K562 (cell line): ENCODE measurements around the gene COASY. TPM values are rescaled to one million over a fixed set of nuclear protein-coding genes. Genes with fewer than 3 reads are reported as not detected.

Source experiments
- BCOR ChIP-seq: fragments of 450-650 bp; IDR thresholded peaks from 2 replicates; pipeline ENCODE4 v1.6.1; 2016
- BHLHE40 ChIP-seq: IDR thresholded peaks from 2 replicates; pipeline ENCODE4 v1.6.1; 2011; ENCODE audit warnings: low read length, improper control_type of control experiment
- CCNT2 ChIP-seq: IDR thresholded peaks from 2 replicates; pipeline ENCODE4 v1.6.1; 2011; ENCODE audit warnings: borderline replicate concordance, low read depth, mild to moderate bottlenecking, moderate library complexity, mixed read lengths, low read length; ENCODE audit not compliant: insufficient read length; ENCODE audit errors: extremely low read depth
- CEBPG ChIP-seq, 3 experiments: fragments of 200-800 bp in 1 of 3; sonication (Bioruptor generic) in 1 of 3; sonication (generic) in 1 of 3; formaldehyde crosslinking in 1 of 3; IDR thresholded peaks in 2 of 3; conservative IDR thresholded peaks in 1 of 3; 2 replicates each; pipeline versions ENCODE4 v1.6.1 to v1.8.0; 2016 to 2022; ENCODE audit warnings: missing compliant biosample characterization in 2 of 3, missing genetic modification characterization in 2 of 3, mild to moderate bottlenecking in 1 of 3, missing genetic modification reagents in 1 of 3
- ETV1 ChIP-seq: fragments of 450-650 bp; conservative IDR thresholded peaks from 2 replicates; pipeline ENCODE4 v1.6.1; 2016; ENCODE audit warnings: missing genetic modification characterization, control low read depth, low read depth, missing compliant biosample characterization
- FOXK2 ChIP-seq, 2 experiments: fragments of 450-650 bp; IDR thresholded peaks in 1 of 2; conservative IDR thresholded peaks in 1 of 2; 2 replicates each; pipeline ENCODE4 v1.6.1; 2016; ENCODE audit warnings: low read depth in 2 of 2, mild to moderate bottlenecking in 1 of 2
- KAT2B ChIP-seq: IDR thresholded peaks from one replicate; pipeline ENCODE4 v1.6.1; 2012; ENCODE audit warnings: low read depth, mild to moderate bottlenecking, control low read depth, inconsistent platforms, low read length, moderate library complexity
- KHSRP ChIP-seq: fragments of 450-650 bp; IDR thresholded peaks from 2 replicates; pipeline ENCODE4 v1.6.1; 2017
- MYNN ChIP-seq, 2 experiments: sonication (generic); formaldehyde crosslinking in 1 of 2; IDR thresholded peaks; 2 replicates each; pipeline versions ENCODE4 v1.5.0 to v1.6.1; 2016 to 2020; ENCODE audit warnings: antibody characterized with exemption in 1 of 2, missing genetic modification reagents in 1 of 2
- NR4A1 ChIP-seq, 2 experiments: fragments of 250-450 bp in 1 of 2; fragments of 450-650 bp in 1 of 2; sonication (Bioruptor Pico) in 1 of 2; IDR thresholded peaks; 2 replicates each; pipeline versions ENCODE4 v1.4.0 to v1.6.1; 2016 to 2020; ENCODE audit warnings: mild to moderate bottlenecking in 2 of 2, missing compliant biosample characterization in 1 of 2, missing genetic modification characterization in 1 of 2, moderate library complexity in 1 of 2
- OTX1 ChIP-seq: fragments of 450-650 bp; formaldehyde crosslinking; IDR thresholded peaks from 2 replicates; pipeline ENCODE4 v1.4.0; 2022; ENCODE audit warnings: mild to moderate bottlenecking
- POLR3A ChIP-seq: IDR thresholded peaks from 2 replicates; pipeline ENCODE4 v1.6.1; 2011; ENCODE audit warnings: borderline replicate concordance, mild to moderate bottlenecking, moderate library complexity; ENCODE audit not compliant: insufficient read length, insufficient read depth; ENCODE audit errors: extremely low read depth
- RBM15 ChIP-seq: fragments of 200-400 bp; formaldehyde crosslinking; IDR thresholded peaks from 2 replicates; pipeline ENCODE4 v1.6.1; 2018; ENCODE audit warnings: mild to moderate bottlenecking, low read length, moderate library complexity; ENCODE audit not compliant: insufficient read depth
- TOE1 ChIP-seq, 2 experiments: fragments of 450-650 bp in 1 of 2; sonication (generic) in 1 of 2; formaldehyde crosslinking in 1 of 2; IDR thresholded peaks; 2 replicates each; pipeline versions ENCODE4 v1.7.1 to v1.8.0; 2016 to 2022; ENCODE audit warnings: borderline replicate concordance in 2 of 2, mild to moderate bottlenecking in 2 of 2, antibody characterized with exemption in 1 of 2, inconsistent platforms in 1 of 2, low read depth in 1 of 2, missing genetic modification reagents in 1 of 2, moderate library complexity in 1 of 2
- TRIM28 ChIP-seq: fragments of 450-650 bp; IDR thresholded peaks from 2 replicates; pipeline ENCODE4 v1.6.1; 2017
- WHSC1 ChIP-seq: IDR thresholded peaks from one replicate; pipeline ENCODE4 v1.6.1; 2012; ENCODE audit warnings: low read length, control low read depth, inconsistent platforms
- ZBTB1 ChIP-seq: sonication (generic); formaldehyde crosslinking; IDR thresholded peaks from 2 replicates; pipeline ENCODE4 v1.8.1; 2023; ENCODE audit warnings: missing genetic modification reagents, low read depth, mild to moderate bottlenecking, borderline replicate concordance
- ZHX1 ChIP-seq: fragments of 150-350 bp; conservative IDR thresholded peaks from 2 replicates; pipeline ENCODE4 v1.6.1; 2014; ENCODE audit warnings: low read length
- ZNF124 ChIP-seq: sonication (generic); formaldehyde crosslinking; IDR thresholded peaks from 2 replicates; pipeline ENCODE4 v1.8.1; 2022; ENCODE audit warnings: missing genetic modification reagents
- ZNF217 ChIP-seq: sonication (generic); formaldehyde crosslinking; IDR thresholded peaks from 2 replicates; pipeline ENCODE4 v1.8.0; 2022; ENCODE audit warnings: mild to moderate bottlenecking, missing genetic modification reagents
- ZNF436 ChIP-seq: fragments of 250-450, 450-650 bp; sonication (Bioruptor Pico); formaldehyde crosslinking; IDR thresholded peaks from 2 replicates; pipeline ENCODE4 v1.7.0; 2020; ENCODE audit warnings: mild to moderate bottlenecking
- ZNF707 ChIP-seq: fragments of 250-450 bp; sonication (Bioruptor Pico); conservative IDR thresholded peaks from 2 replicates; pipeline ENCODE4 v1.8.0; 2022; ENCODE audit warnings: inconsistent platforms, mild to moderate bottlenecking, moderate library complexity
- polyA plus RNA-seq, 8 experiments: library from polyadenylated mRNA; depleted of rRNA in 4 of 8; stranded (reverse) in 5 of 8; unstranded in 3 of 8; fragments of >200 nt; fragmentation: Nextera tagmentation in 2 of 8; fragmentation: Illumina TruSeq in 1 of 8; extraction: Ambion mirVana in 2 of 8; extraction: Trizol in 1 of 8; gene quantifications; 2 replicates each; pipeline versions ENCODE4 v1.2.1 to v1.2.3, GENCODE V29; 2011 to 2014; ENCODE audit warnings: inconsistent platforms in 1 of 8, missing spikeins in 1 of 8
- total RNA-seq, 7 experiments: library from RNA; depleted of rRNA in 6 of 7; stranded (reverse); fragments of >200 nt in 6 of 7; fragmentation: Illumina TruSeq in 2 of 7; extraction: Trizol in 2 of 7; gene quantifications; 2 replicates each; pipeline versions ENCODE4 v1.2.1 to v1.2.3, GENCODE V29; 2011 to 2021; ENCODE audit warnings: low replicate concordance in 1 of 7
- TF ChIP-seq, protein P1 (sequence below): fragments of 250-450 bp; sonication (Bioruptor Pico); IDR thresholded peaks from 2 replicates; pipeline ENCODE4 v1.4.0; 2020; ENCODE audit warnings: borderline replicate concordance

COASY gene
- total and polyA plus RNA-seq, 9 of the 15 experiments (the other 6 are each of a cell fraction or from before 2014, with no cell fraction given): 25.4 to 175 (median 62.3) TPM

DNA sequence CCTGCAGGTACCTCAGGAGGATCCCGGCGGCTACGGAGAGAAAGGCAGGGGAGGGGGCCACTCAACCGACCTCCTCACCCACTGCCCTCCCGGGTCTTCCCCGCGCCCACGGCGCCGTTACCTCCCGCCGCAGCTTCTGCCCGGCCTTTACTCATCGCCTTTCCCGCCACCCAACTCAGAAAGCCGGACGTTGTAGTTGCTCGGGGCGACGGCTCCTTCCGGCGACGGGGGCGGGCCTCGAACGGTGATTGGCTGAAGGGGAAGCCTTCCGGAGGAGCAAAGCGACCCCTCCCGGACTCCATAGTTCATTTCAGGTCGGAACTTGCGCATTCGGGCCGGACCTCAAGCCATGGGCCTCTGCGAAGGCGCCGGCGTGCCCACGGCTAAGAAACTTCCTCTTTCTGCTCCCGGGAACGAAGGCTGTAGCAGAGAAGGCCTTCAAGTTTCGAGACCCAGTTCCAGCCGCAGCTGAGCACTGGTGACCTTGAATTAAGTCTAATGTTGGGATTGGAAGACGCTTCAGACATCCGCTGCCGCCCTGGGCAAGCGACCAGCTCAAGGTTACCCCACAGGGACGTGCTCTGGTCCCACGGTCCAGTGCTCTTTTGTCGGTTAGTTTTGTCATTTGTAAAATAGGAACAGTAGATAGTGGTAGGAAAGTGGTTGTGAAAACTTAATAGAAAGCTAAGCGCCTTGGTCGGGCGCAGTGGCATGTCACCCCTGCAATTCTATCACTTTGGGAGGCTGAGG lies 15.8 kb downstream of the COASY start, which contains the start of gene PSMC3IP (continued):
- TF ChIP-seq ZHX1 (no peak), TOE1 (IDR thresholded peaks at IDR 0.05; ENCODE audit: borderline replicate concordance) (peak; percentile 22; the same call in 1 of the 2 replicates), TOE1 (CRISPR knock-in tag; IDR thresholded peaks at IDR 0.05; ENCODE audit: borderline replicate concordance, low read depth) (no peak), ZNF436 (CRISPR knock-in tag) (no peak), FOXK2 (conservative IDR thresholded peaks at IDR 0.05 in 1 of 2, IDR thresholded peaks at IDR 0.05 in 1 of 2; ENCODE audit: low read depth in 2 of 2) (no peak), BCOR (no peak), ZNF217 (CRISPR knock-in tag) (no peak), ZNF707 (CRISPR knock-in tag) (no peak), NR4A1 (CRISPR knock-in tag; IDR thresholded peaks at IDR 0.05) (no peak), NR4A1 (tag; IDR thresholded peaks at IDR 0.05) (no peak), ZBTB1 (CRISPR knock-in tag) (no peak), CCNT2 (no peak), WHSC1 (no peak), RBM15 (no peak), BHLHE40 (peak; percentile 21; the same call in 1 of the 2 replicates), ZNF124 (CRISPR knock-in tag) (no peak), KAT2B (no peak), KHSRP (no peak), TRIM28 (no peak), CEBPG (CRISPR knock-in tag; IDR thresholded peaks at IDR 0.05) (no peak), CEBPG (tag; conservative IDR thresholded peaks at IDR 0.05 in 1 of 2, IDR thresholded peaks at IDR 0.05 in 1 of 2) (no peak), POLR3A (no peak), MYNN (IDR thresholded peaks at IDR 0.05) (peak; percentile 55; the same call in 1 of the 2 replicates), MYNN (CRISPR knock-in tag; IDR thresholded peaks at IDR 0.05) (no peak), ETV1 (tag) (peak; percentile 79), OTX1 (CRISPR knock-in tag) (no peak)
- TF ChIP-seq, protein P1, sequence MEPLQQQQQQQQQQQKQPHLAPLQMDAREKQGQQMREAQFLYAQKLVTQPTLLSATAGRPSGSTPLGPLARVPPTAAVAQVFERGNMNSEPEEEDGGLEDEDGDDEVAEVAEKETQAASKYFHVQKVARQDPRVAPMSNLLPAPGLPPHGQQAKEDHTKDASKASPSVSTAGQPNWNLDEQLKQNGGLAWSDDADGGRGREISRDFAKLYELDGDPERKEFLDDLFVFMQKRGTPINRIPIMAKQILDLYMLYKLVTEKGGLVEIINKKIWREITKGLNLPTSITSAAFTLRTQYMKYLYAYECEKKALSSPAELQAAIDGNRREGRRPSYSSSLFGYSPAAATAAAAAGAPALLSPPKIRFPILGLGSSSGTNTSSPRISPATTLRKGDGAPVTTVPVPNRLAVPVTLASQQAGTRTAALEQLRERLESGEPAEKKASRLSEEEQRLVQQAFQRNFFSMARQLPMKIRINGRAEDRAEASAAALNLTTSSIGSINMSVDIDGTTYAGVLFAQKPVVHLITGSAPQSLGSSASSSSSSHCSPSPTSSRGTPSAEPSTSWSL (CRISPR knock-in tag): no peak
